ENCODE results near the gene SAE1. TPM values are rescaled to one million over a fixed set of nuclear protein-coding genes. Genes with fewer than 3 reads are reported as not detected.

The SAE1 gene
- total and polyA plus RNA-seq, 10 of the 15 experiments (the other 5 are each of a cell fraction or from before 2014, with no cell fraction given), result 62.0 to 246 (median 148) TPM

DNA sequence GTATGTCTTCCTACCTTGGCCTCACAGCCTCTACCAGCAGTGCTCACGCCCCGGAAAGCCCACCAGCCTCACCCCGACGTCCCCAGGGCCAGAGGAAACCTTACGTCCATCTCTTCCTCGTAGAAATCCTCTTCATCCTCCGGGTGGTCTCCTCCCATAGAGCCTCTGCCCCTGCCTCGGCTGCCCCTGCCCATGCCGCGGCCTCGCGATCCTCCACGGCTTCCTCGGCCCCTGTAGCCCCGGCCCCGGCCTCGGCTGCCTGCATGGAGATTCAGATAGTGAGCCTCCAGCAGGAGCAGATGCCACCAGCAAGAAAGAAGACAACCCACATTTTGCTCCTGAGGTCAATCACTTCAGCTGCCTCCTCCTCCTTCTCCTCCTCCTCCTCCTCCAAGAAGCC lies 44.4 kb upstream of the SAE1 start (continued):
- TF ChIP-seq ZBTB11 (CRISPR knock-in tag; IDR thresholded peaks at IDR 0.05) (no peak), CHD1 (IDR thresholded peaks at IDR 0.05; ENCODE audit: low read depth, low read length) (no peak), NR2C2 (IDR thresholded peaks at IDR 0.05; ENCODE audit: borderline replicate concordance, control insufficient read depth, insufficient read length, low read depth) (no peak)

DNA sequence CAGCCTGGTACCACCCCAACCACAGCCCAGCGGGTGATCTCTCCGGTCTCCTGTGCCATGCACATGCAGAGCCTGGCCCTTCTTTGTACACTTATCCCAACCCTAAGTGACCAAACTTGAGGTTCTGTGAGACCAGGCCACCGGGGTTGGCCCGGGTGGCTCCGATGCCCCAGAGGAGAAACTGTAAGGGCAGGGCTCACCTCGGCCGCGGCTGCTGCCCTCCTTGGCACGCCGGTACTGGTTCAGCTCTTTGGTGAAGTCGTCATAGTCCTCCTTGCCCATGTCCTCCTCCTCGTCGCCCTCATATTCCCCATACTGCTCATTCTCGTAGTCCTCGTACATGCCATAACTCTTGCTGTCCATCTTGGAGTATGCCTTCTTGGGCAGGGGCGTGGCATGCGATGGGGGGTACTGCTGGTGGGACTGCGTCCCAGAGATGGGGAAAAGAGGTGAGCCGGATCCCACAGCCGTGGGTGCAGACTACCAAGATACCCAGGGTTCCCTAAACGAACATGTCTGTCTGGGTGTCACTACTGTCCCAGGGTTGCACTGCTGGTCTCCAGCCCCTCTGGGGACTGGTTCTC lies 40.8 kb upstream of the SAE1 start:
- H4K20me1 ChIP-seq (ENCODE audit: control insufficient read depth, insufficient read depth), result no peaks in the 10 kb centered on the region
- no peaks in the 10 kb centered on the region for H3K27me3 ChIP-seq (replicated peaks in 1 of 2; ENCODE audit: control insufficient read depth in 2 of 2, insufficient read depth in 2 of 2, low read length in 1 of 2)
- peaks cover 16% of the 10 kb centered on the region for H3K4me1 ChIP-seq (ENCODE audit: control insufficient read depth, insufficient read depth, low read length)
- no peaks in the 10 kb centered on the region for H3K9me3 ChIP-seq (replicated peaks; ENCODE audit: control insufficient read depth, insufficient read depth, low read length)
- TF ChIP-seq ZZZ3 (IDR thresholded peaks at IDR 0.05; ENCODE audit: control insufficient read depth, insufficient read length, low read depth) (no peak), REST (IDR thresholded peaks at IDR 0.05; ENCODE audit: low read depth, low read length) (no peak), E4F1 (IDR thresholded peaks at IDR 0.05; ENCODE audit: borderline replicate concordance, partially characterized antibody) (no peak), JUND (IDR thresholded peaks at IDR 0.05; ENCODE audit: low read depth, low read length) (no peak), BMI1 (IDR thresholded peaks at IDR 0.05; ENCODE audit: borderline replicate concordance) (no peak), TARDBP (IDR thresholded peaks at IDR 0.05; ENCODE audit: borderline replicate concordance) (no peak)
- TF ChIP-seq, protein P1, sequence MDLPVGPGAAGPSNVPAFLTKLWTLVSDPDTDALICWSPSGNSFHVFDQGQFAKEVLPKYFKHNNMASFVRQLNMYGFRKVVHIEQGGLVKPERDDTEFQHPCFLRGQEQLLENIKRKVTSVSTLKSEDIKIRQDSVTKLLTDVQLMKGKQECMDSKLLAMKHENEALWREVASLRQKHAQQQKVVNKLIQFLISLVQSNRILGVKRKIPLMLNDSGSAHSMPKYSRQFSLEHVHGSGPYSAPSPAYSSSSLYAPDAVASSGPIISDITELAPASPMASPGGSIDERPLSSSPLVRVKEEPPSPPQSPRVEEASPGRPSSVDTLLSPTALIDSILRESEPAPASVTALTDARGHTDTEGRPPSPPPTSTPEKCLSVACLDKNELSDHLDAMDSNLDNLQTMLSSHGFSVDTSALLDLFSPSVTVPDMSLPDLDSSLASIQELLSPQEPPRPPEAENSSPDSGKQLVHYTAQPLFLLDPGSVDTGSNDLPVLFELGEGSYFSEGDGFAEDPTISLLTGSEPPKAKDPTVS (IDR thresholded peaks at IDR 0.05; ENCODE audit: low read depth, low read length), result no peak
- ATAC-seq, result no peak
- no TSS peak for BruUV-seq (replicated peaks)
- ChIA-PET CTCF (no interaction called here), POLR2A (no interaction called here), SMC1A (ENCODE audit: uncharacterized antibody, unreplicated experiment) (no interaction called here), RAD21 (ENCODE audit: unreplicated experiment) (no interaction called here)
- H3K4me2 ChIP-seq (ENCODE audit: control insufficient read depth, insufficient read depth), result no peak overlapping the region
- H3K9ac ChIP-seq (ENCODE audit: control insufficient read depth, insufficient read depth, low read length), result no peak overlapping the region
- 98% methylated on average over 21 of the region's 21 CpGs for WGBS (ENCODE audit: insufficient coverage, insufficient replicate concordance, low lambda C conversion rate, missing lambda C conversion rate)
- no peak overlapping the region for H3K27ac ChIP-seq (ENCODE audit: control insufficient read depth, insufficient read depth)
- DNase-seq (ENCODE audit: low read depth, low spot score), result no peak
- H3K79me2 ChIP-seq (ENCODE audit: control insufficient read depth, insufficient read depth, low read length), result peaks cover 8% of the 10 kb centered on the region
- H3K4me3 ChIP-seq, result no peak overlapping the region
- H2AFZ ChIP-seq (ENCODE audit: control insufficient read depth, low read depth, low read length), result no peak overlapping the region
- no peak for FAIRE-seq
- in situ Hi-C loops (cut with MboI), result no loop called here
- intact Hi-C loops (cut with micrococcal nuclease; ENCODE audit: unreplicated experiment), result no loop called here
- H3K36me3 ChIP-seq (ENCODE audit: control insufficient read depth in 2 of 2, insufficient read depth in 2 of 2, low read length in 1 of 2), result peaks cover 39 to 43% of the 10 kb centered on the region in 2 experiments

All from GM12878 (cell line).